Kidney epithelial cell (primary cell): ENCODE results near the gene NELL1. TPM values are rescaled to one million over a fixed set of nuclear protein-coding genes. Genes with fewer than 3 reads are reported as not detected.

Experiments used
- DNase-seq: peaks from one replicate; pipeline ENCODE4 v3.0.0-alpha.2; 2010; ENCODE audit warnings: low read depth
- H3K27me3 ChIP-seq: 2 replicates; pipeline ENCODE4 v1.6.0; 2011; ENCODE audit warnings: low read length; ENCODE audit not compliant: control insufficient read depth, insufficient read depth
- H3K36me3 ChIP-seq: 2 replicates; pipeline ENCODE4 v1.5.1; 2011; ENCODE audit warnings: low read length; ENCODE audit not compliant: control insufficient read depth, insufficient read depth
- H3K4me3 ChIP-seq: 2 replicates; pipeline ENCODE4 v1.5.1; 2011; ENCODE audit warnings: low read depth, mild to moderate bottlenecking, control low read depth, low read length
- CTCF ChIP-seq: IDR thresholded peaks from 2 replicates; pipeline ENCODE4 v1.5.1; 2011; ENCODE audit warnings: mild to moderate bottlenecking, moderate library complexity, low read length, control low read depth, inconsistent platforms; ENCODE audit not compliant: insufficient read depth, poor library complexity, severe bottlenecking
- total RNA-seq: library from RNA; depleted of rRNA; stranded (reverse); fragments of >200 nt; gene quantifications from 2 replicates; pipeline ENCODE4 v1.2.3, GENCODE V29; 2015

Gene NELL1
- total RNA-seq, 1 donor from 2014 or later = 0.17 TPM

- Histone ChIP-seq H3K4me3 (no peak overlapping the region), H3K36me3 (no peaks in the 10 kb centered on the region), H3K27me3 (no peaks in the 10 kb centered on the region)
- TF ChIP-seq CTCF = no peak
- no peak for DNase-seq
Observed at GRCh38 chr11:20962581-20962980, 293.2 kb downstream of the NELL1 start.

GRCh38 chr11:20963596-20963995, 294.2 kb downstream of the NELL1 start:
- H3K36me3 ChIP-seq = no peaks in the 10 kb centered on the region
- H3K27me3 ChIP-seq = no peaks in the 10 kb centered on the region
- DNase-seq = peak; percentile 18

DNA sequence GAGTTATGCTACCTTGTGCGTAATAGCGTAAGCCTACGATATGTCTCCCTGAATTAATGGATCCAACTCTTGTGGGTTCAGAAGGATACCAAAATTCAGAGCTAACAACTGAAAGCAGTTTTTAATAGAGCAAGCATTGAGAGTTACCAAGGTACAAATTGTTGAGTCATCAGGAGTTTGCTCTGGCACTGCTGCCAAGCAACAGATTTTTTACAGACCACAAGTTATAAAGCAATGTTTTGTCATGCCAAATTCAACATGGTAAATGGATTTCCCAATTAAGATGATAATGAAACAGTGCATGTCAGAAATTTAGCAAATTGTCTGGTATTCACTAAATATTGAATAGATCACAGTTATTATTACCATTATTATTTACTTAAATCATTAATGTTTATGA, 295.6 kb downstream of the NELL1 start:
- no peak overlapping the region for H3K4me3 ChIP-seq
- no peaks in the 10 kb centered on the region for H3K27me3 ChIP-seq
- DNase-seq = no peak
- no peaks in the 10 kb centered on the region for H3K36me3 ChIP-seq
- no peak for TF ChIP-seq CTCF

More at GRCh38 chr11:20963596-20963995, 294.2 kb downstream of the NELL1 start:
- no peak for TF ChIP-seq CTCF
- H3K4me3 ChIP-seq = no peak overlapping the region

GRCh38 chr11:20966489-20966888, 297.1 kb downstream of the NELL1 start:
- Histone ChIP-seq H3K27me3 (no peaks in the 10 kb centered on the region), H3K4me3 (no peak overlapping the region), H3K36me3 (no peaks in the 10 kb centered on the region)
- no peak for DNase-seq
- no peak for TF ChIP-seq CTCF

GRCh38 chr11:20973940-20974559, 304.7 kb downstream of the NELL1 start:
- no peaks in the 10 kb centered on the region for H3K27me3 ChIP-seq
- no peak for DNase-seq
- no peaks in the 10 kb centered on the region for H3K36me3 ChIP-seq
- H3K4me3 ChIP-seq = no peak overlapping the region
- no peak for TF ChIP-seq CTCF

- H3K27me3 ChIP-seq = no peaks in the 10 kb centered on the region
- TF ChIP-seq CTCF = no peak
- no peak for DNase-seq
- H3K4me3 ChIP-seq = no peak overlapping the region
- H3K36me3 ChIP-seq = no peaks in the 10 kb centered on the region
Observed at GRCh38 chr11:20980736-20981135, 311.4 kb downstream of the NELL1 start.
